22Rv1 (cell line): ENCODE measurements around the gene IL6ST.

ENCODE experiments used
- CTCF ChIP-seq: fragments of 450-650 bp; IDR thresholded peaks from 2 replicates; pipeline ENCODE4 v1.5.1; 2017; ENCODE audit warnings: mild to moderate bottlenecking
- ZFX ChIP-seq: fragments of 450-650 bp; IDR thresholded peaks from 2 replicates; pipeline ENCODE4 v1.6.1; 2017; ENCODE audit warnings: antibody characterized with exemption, borderline replicate concordance

- TF ChIP-seq CTCF, result no peak
- no peak for TF ChIP-seq ZFX
Measured at GRCh38 chr5:55993731-55994494, 850 bp downstream of the IL6ST start.
